Measurements from ENCODE around the gene TAC3. TPM values are rescaled to one million over a fixed set of nuclear protein-coding genes. Genes with fewer than 3 reads are reported as not detected.

Gene TAC3
- total and polyA plus RNA-seq, 2 of the 8 experiments (the other 6 are each of a cell fraction or from before 2014, with no cell fraction given): 9.7 to 45.3 TPM

- no peak for TF ChIP-seq CHD7 (IDR thresholded peaks at IDR 0.05; ENCODE audit: insufficient replicate concordance, low read length)
- TF ChIP-seq RFX5 (IDR thresholded peaks at IDR 0.05; ENCODE audit: borderline replicate concordance, low read depth, low read length): no peak
- TF ChIP-seq EP300 (IDR thresholded peaks at IDR 0.05; ENCODE audit: borderline replicate concordance in 1 of 2, low read depth in 2 of 2, low read length in 2 of 2): no peak
- TF ChIP-seq POU5F1 (IDR thresholded peaks at IDR 0.05; ENCODE audit: low read depth, low read length): no peak
- no peak for TF ChIP-seq RNF2 (IDR thresholded peaks at IDR 0.05; ENCODE audit: borderline replicate concordance, low read depth, low read length, missing control alignments, poor library complexity, severe bottlenecking)
- TF ChIP-seq HDAC6 (IDR thresholded peaks at IDR 0.05; ENCODE audit: low read depth, low read length): no peak
- TF ChIP-seq TEAD4 (IDR thresholded peaks at IDR 0.05; ENCODE audit: low read depth, low read length): no peak
- no peak for TF ChIP-seq CHD2 (IDR thresholded peaks at IDR 0.05; ENCODE audit: low read length)
- no peak for TF ChIP-seq CBX5 (IDR thresholded peaks at IDR 0.05; ENCODE audit: low read depth, low read length)
- no peak for TF ChIP-seq TAF7 (optimal IDR thresholded peaks at IDR 0.05; ENCODE audit: borderline replicate concordance, low read depth, low read length)
- TF ChIP-seq JUN (IDR thresholded peaks at IDR 0.05; ENCODE audit: low read depth, low read length): no peak
Observed at GRCh38 chr12:57031789-57032188, 15.5 kb upstream of the TAC3 start (continued).

Measured in H1 (cell line).